Mesendoderm (in vitro differentiated cells): ENCODE results near the gene TEX30.

Experiments
- DNase-seq: peaks from one replicate; pipeline ENCODE4 v3.0.0; 2013
- H2AK5ac ChIP-seq: 2 replicates; pipeline ENCODE4 v1.6.1; 2013; ENCODE audit warnings: low read length, inconsistent platforms
- H2BK120ac ChIP-seq: 2 replicates; pipeline ENCODE4 v1.6.1; 2013; ENCODE audit warnings: low read depth, mild to moderate bottlenecking, low read length, moderate library complexity, mixed read lengths
- H2BK15ac ChIP-seq: replicated peaks from 2 replicates; pipeline ENCODE4 v1.6.1; 2013; ENCODE audit warnings: low read depth, mild to moderate bottlenecking, moderate library complexity
- H2BK5ac ChIP-seq: 2 replicates; pipeline ENCODE4 v1.6.1; 2013; ENCODE audit warnings: low read length, inconsistent platforms
- H3K18ac ChIP-seq: 2 replicates; pipeline ENCODE4 v1.6.1; 2013; ENCODE audit warnings: mild to moderate bottlenecking, low read length, mixed read lengths
- H3K23ac ChIP-seq: one replicate; pipeline ENCODE4 v1.6.1; 2013; ENCODE audit warnings: low read length
- H3K27ac ChIP-seq: 2 replicates; pipeline ENCODE4 v1.5.1; 2013; ENCODE audit warnings: low read depth, mild to moderate bottlenecking, inconsistent platforms, low read length, moderate library complexity
- H3K27me3 ChIP-seq: 2 replicates; pipeline ENCODE4 v1.6.1; 2013; ENCODE audit warnings: low read length, control low read depth, mild to moderate bottlenecking, inconsistent platforms; ENCODE audit not compliant: insufficient read depth, poor library complexity
- H3K36me3 ChIP-seq: 2 replicates; pipeline ENCODE4 v1.6.1; 2013; ENCODE audit warnings: low read length, inconsistent platforms; ENCODE audit not compliant: control insufficient read depth, insufficient read depth
- H3K4ac ChIP-seq: one replicate; pipeline ENCODE4 v1.6.1; 2013; ENCODE audit warnings: low read depth, mild to moderate bottlenecking, low read length, moderate library complexity
- H3K4me1 ChIP-seq: 2 replicates; pipeline ENCODE4 v1.6.1; 2013; ENCODE audit warnings: low read depth, low read length, inconsistent platforms; ENCODE audit not compliant: control insufficient read depth
- H3K4me2 ChIP-seq: 2 replicates; pipeline ENCODE4 v1.6.1; 2013; ENCODE audit warnings: low read length
- H3K4me3 ChIP-seq: 2 replicates; pipeline ENCODE4 v1.5.1; 2013; ENCODE audit warnings: mild to moderate bottlenecking, low read length
- H3K56ac ChIP-seq: one replicate; pipeline ENCODE4 v1.6.1; 2013; ENCODE audit warnings: low read length
- H3K79me1 ChIP-seq: 2 replicates; pipeline ENCODE4 v1.6.1; 2013; ENCODE audit warnings: low read length, inconsistent platforms
- H3K79me2 ChIP-seq: 2 replicates; pipeline ENCODE4 v1.6.1; 2013; ENCODE audit warnings: mild to moderate bottlenecking, low read length; ENCODE audit not compliant: control insufficient read depth, insufficient read depth
- H3K9ac ChIP-seq: 2 replicates; pipeline ENCODE4 v1.6.1; 2013; ENCODE audit warnings: low read length, inconsistent platforms
- H4K5ac ChIP-seq: one replicate; pipeline ENCODE4 v1.6.1; 2013; ENCODE audit warnings: low read length
- H4K8ac ChIP-seq: one replicate; pipeline ENCODE4 v1.6.1; 2013; ENCODE audit warnings: low read depth, mild to moderate bottlenecking, control low read depth, low read length, moderate library complexity
- WGBS: extraction: QIAGEN DNeasy Blood & Tissue Kit; methylation state at CpG from one replicate; pipeline ENCODE4 v1.1.7; 2013; ENCODE audit warnings: low lambda C conversion rate, missing lambda C conversion rate; ENCODE audit not compliant: insufficient coverage; ENCODE audit errors: extremely low coverage; 5-methylcytosine and 5-hydroxymethylcytosine counted together

TEX30 gene

DNA sequence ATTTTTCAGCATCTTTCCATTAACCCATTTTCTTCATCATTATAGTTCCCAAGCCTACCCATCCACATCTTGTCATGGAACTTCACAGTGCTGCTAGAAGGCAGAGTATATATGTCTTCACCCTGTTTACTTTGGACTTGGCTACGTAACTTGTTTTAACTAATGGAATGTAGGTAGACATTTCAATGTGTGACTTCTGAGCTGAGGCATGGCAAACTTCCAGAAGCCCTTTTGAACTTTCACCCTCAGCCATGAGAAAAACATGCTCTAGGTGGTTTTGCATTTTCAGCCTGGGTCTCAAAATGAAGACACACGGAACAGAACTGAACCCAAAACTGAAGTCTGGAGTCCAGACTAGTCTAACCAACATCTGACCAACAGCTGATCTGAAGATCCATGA is 3.2 kb downstream of the TEX30 start:
- H3K27me3 ChIP-seq: no peaks in the 10 kb centered on the region
- DNase-seq: no peak
- H2BK15ac ChIP-seq: no peak overlapping the region
- H3K4me3 ChIP-seq: no peak overlapping the region
- no peak overlapping the region for H3K27ac ChIP-seq
- H3K4me1 ChIP-seq: peaks cover 2% of the 10 kb centered on the region
- H3K36me3 ChIP-seq: no peaks in the 10 kb centered on the region
- no peak overlapping the region for H2BK120ac ChIP-seq
- H4K5ac ChIP-seq: no peak overlapping the region
- H3K4ac ChIP-seq: no peak overlapping the region
- no peak overlapping the region for H3K4me2 ChIP-seq
- H2AK5ac ChIP-seq: no peak overlapping the region
- no peak overlapping the region for H3K18ac ChIP-seq
- no peak overlapping the region for H4K8ac ChIP-seq
- H3K79me1 ChIP-seq: no peaks in the 10 kb centered on the region
- H3K9ac ChIP-seq: no peak overlapping the region
- H3K23ac ChIP-seq: no peak overlapping the region
- H3K56ac ChIP-seq: no peak overlapping the region
- no peaks in the 10 kb centered on the region for H3K79me2 ChIP-seq
- no CpG with 5 or more reads among the region's 2 CpGs for WGBS
- H2BK5ac ChIP-seq: no peak overlapping the region

DNA sequence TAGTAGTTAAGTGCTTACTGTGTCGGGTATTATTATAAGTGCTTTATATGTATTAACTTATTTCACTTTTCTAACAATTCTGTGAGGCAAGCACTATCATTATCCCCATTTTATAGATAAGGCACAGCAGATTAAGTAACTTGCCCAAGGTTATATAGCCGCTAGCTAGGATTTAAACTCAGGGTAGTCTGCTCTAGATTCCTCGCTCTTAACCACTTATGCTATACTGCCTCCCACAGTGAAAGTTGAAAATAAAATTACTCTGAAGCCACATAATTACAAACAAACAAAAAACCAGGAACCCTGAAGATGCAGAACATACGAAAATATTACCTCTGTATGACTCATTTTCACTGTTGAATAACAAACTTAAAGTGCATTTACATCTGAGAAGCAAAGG is 3.9 kb downstream of the TEX30 start:
- no peak for DNase-seq
- H4K5ac ChIP-seq: no peak overlapping the region
- H3K27me3 ChIP-seq: no peaks in the 10 kb centered on the region
- no peaks in the 10 kb centered on the region for H3K79me1 ChIP-seq
- H4K8ac ChIP-seq: no peak overlapping the region
- peaks cover 2% of the 10 kb centered on the region for H3K4me1 ChIP-seq
- H2AK5ac ChIP-seq: no peak overlapping the region
- no peak overlapping the region for H3K23ac ChIP-seq
- H3K18ac ChIP-seq: no peak overlapping the region
- H3K79me2 ChIP-seq: no peaks in the 10 kb centered on the region
- no peak overlapping the region for H3K9ac ChIP-seq
- no peak overlapping the region for H2BK120ac ChIP-seq
- no peak overlapping the region for H3K56ac ChIP-seq
- H2BK5ac ChIP-seq: no peak overlapping the region
- no peak overlapping the region for H3K4ac ChIP-seq
- H3K27ac ChIP-seq: no peak overlapping the region
- no peak overlapping the region for H2BK15ac ChIP-seq
- H3K4me2 ChIP-seq: no peak overlapping the region
- no peaks in the 10 kb centered on the region for H3K36me3 ChIP-seq
- no peak overlapping the region for H3K4me3 ChIP-seq
- no CpG with 5 or more reads among the region's 4 CpGs for WGBS

DNA sequence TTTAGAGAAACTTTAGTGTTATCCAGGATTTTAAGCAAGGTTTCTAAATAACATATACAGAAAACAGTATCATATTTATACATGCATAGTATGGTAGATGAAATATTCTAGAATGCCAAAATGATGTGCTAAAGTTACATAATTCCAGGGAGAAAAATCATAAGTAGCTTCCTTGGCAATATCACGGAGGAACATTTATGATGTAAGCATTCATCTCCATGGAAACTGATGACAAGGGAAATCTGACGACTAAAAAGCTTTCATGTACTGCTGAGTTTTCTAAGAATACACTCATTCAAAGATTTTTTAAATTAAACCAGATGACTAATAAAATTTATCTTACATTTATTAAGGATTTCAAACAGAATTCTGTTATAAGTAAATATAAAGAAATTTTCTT is 4.7 kb downstream of the TEX30 start:
- H3K27me3 ChIP-seq: no peaks in the 10 kb centered on the region
- no peak overlapping the region for H3K27ac ChIP-seq
- no peak overlapping the region for H3K18ac ChIP-seq
- H4K5ac ChIP-seq: no peak overlapping the region
- no peak overlapping the region for H2AK5ac ChIP-seq
- H3K23ac ChIP-seq: no peak overlapping the region
- H3K4ac ChIP-seq: no peak overlapping the region
- H3K79me2 ChIP-seq: no peaks in the 10 kb centered on the region
- no peak overlapping the region for H2BK120ac ChIP-seq
- no peak for DNase-seq
- no peaks in the 10 kb centered on the region for H3K36me3 ChIP-seq
- no peak overlapping the region for H3K4me3 ChIP-seq
- H2BK15ac ChIP-seq: no peak overlapping the region
- H3K9ac ChIP-seq: no peak overlapping the region
- peaks cover under 1% of the 10 kb centered on the region for H3K4me1 ChIP-seq
- no peak overlapping the region for H4K8ac ChIP-seq
- no peak overlapping the region for H3K4me2 ChIP-seq
- H3K56ac ChIP-seq: no peak overlapping the region
- no peaks in the 10 kb centered on the region for H3K79me1 ChIP-seq
- no CpG with 5 or more reads among the region's 2 CpGs for WGBS
- no peak overlapping the region for H2BK5ac ChIP-seq

DNA sequence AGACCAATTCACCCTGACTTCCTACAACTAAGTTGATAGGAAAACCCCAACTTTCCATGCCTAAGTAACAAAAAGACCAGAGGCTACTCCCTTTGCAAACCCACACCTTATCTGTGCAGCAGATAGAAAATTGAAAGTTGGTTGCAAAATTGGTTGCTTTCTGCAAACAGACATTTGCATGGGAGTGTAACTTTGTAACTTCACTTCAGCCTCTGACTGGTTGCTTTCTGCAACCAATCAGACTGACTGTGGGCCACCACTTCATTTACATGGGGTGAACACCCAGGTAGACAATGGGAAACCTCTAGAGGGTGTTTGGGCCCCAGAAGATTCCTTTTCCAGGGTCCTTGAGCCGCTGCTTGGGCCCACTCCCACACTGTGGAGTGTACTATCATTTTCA is 9.8 kb downstream of the TEX30 start:
- Histone ChIP-seq H3K9ac (no peak overlapping the region), H4K8ac (no peak overlapping the region), H2BK5ac (no peak overlapping the region), H3K36me3 (no peaks in the 10 kb centered on the region), H3K27ac (no peak overlapping the region), H3K4me1 (no peaks in the 10 kb centered on the region), H4K5ac (no peak overlapping the region), H3K23ac (no peak overlapping the region), H2AK5ac (no peak overlapping the region), H3K79me2 (no peaks in the 10 kb centered on the region), H3K18ac (no peak overlapping the region), H3K27me3 (no peaks in the 10 kb centered on the region), H3K4ac (no peak overlapping the region), H3K56ac (no peak overlapping the region), H2BK15ac (no peak overlapping the region), H3K4me2 (no peak overlapping the region), H3K4me3 (no peak overlapping the region), H2BK120ac (no peak overlapping the region), H3K79me1 (no peaks in the 10 kb centered on the region)
- WGBS: no CpG with 5 or more reads among the region's 1 CpG
- DNase-seq: no peak

DNA sequence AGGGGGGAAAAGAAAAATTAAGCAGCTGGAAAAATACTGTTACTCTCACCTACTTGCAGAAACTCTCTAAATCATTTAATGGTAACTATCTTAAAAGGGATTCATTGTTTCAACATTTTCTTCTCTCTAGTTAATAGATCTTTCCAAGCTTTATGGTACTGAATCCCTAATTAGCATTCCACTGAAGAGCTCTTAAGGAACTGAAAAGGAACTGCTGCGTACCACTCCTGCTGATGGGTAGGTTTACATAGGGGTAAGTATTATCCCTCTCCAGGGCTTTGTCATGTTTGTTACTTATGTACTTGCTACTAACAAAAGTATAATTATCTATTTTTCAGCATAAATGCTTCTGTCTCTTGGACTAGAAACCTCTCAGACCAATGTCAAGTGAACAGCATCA is 12.5 kb downstream of the TEX30 start:
- H3K56ac ChIP-seq: no peak overlapping the region
- H3K27ac ChIP-seq: no peak overlapping the region
- no peaks in the 10 kb centered on the region for H3K79me2 ChIP-seq
- H3K36me3 ChIP-seq: no peaks in the 10 kb centered on the region
- no peak overlapping the region for H3K23ac ChIP-seq
- no peak overlapping the region for H2BK120ac ChIP-seq
- no peaks in the 10 kb centered on the region for H3K79me1 ChIP-seq
- no peak overlapping the region for H2AK5ac ChIP-seq
- H3K4me3 ChIP-seq: no peak overlapping the region
- H3K4me1 ChIP-seq: no peaks in the 10 kb centered on the region
- no peak for DNase-seq
- no peak overlapping the region for H3K18ac ChIP-seq
- H2BK15ac ChIP-seq: no peak overlapping the region
- no peak overlapping the region for H4K8ac ChIP-seq
- WGBS: no CpG with 5 or more reads among the region's 1 CpG
- H3K9ac ChIP-seq: no peak overlapping the region
- H3K4ac ChIP-seq: no peak overlapping the region
- H3K27me3 ChIP-seq: no peaks in the 10 kb centered on the region
- no peak overlapping the region for H4K5ac ChIP-seq
- H2BK5ac ChIP-seq: no peak overlapping the region
- no peak overlapping the region for H3K4me2 ChIP-seq

DNA sequence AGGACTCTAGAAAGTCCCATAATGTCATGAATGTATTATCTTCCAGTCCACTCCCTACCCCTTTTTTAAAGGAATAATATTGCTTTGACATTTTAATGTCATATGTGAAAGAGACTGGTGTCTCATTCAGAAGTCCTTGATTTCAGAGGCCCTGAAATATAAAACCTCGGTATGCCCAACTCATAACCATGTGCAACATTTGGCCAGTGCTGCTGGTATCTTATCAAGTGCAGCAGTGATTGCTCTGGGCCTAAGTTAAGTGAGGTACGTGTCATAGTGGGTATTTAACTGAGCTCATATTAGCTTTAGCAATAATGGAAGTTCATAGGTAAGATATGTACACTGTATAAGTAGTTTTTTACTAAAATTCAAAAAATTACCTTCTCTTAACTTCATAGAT is 14.7 kb downstream of the TEX30 start:
- H3K4me3 ChIP-seq: no peak overlapping the region
- no peak overlapping the region for H3K18ac ChIP-seq
- H3K4ac ChIP-seq: no peak overlapping the region
- no peaks in the 10 kb centered on the region for H3K79me2 ChIP-seq
- no peaks in the 10 kb centered on the region for H3K4me1 ChIP-seq
- H3K56ac ChIP-seq: no peak overlapping the region
- H4K8ac ChIP-seq: no peak overlapping the region
- H3K4me2 ChIP-seq: no peak overlapping the region
- H3K9ac ChIP-seq: no peak overlapping the region
- H2AK5ac ChIP-seq: no peak overlapping the region
- H4K5ac ChIP-seq: no peak overlapping the region
- H2BK120ac ChIP-seq: no peak overlapping the region
- H3K79me1 ChIP-seq: no peaks in the 10 kb centered on the region
- H2BK5ac ChIP-seq: no peak overlapping the region
- H3K36me3 ChIP-seq: no peaks in the 10 kb centered on the region
- WGBS: no CpG with 5 or more reads among the region's 2 CpGs
- H3K27ac ChIP-seq: no peak overlapping the region
- no peak overlapping the region for H2BK15ac ChIP-seq
- no peaks in the 10 kb centered on the region for H3K27me3 ChIP-seq
- H3K23ac ChIP-seq: no peak overlapping the region
- no peak for DNase-seq
